ENCODE results near the gene WDR87.

- TF ChIP-seq TAF1 (IDR thresholded peaks at IDR 0.05; ENCODE audit: low read depth), result peak; percentile 74; the same call in 1 of the 2 replicates
- no peak for TF ChIP-seq CEBPB (IDR thresholded peaks at IDR 0.05)
- peak; percentile 74; the same call in 1 of the 2 replicates for TF ChIP-seq YY1 (IDR thresholded peaks at IDR 0.05; ENCODE audit: low read depth)
- TF ChIP-seq RAD21 (IDR thresholded peaks at IDR 0.05; ENCODE audit: low read depth), result no peak
- TF ChIP-seq, protein P1, sequence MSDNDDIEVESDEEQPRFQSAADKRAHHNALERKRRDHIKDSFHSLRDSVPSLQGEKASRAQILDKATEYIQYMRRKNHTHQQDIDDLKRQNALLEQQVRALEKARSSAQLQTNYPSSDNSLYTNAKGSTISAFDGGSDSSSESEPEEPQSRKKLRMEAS (IDR thresholded peaks at IDR 0.05), result no peak; the same call in 1 of the 2 replicates
- TF ChIP-seq EP300 (IDR thresholded peaks at IDR 0.05; ENCODE audit: borderline replicate concordance), result no peak; the same call in 1 of the 2 replicates
- no peak for TF ChIP-seq TEAD4 (IDR thresholded peaks at IDR 0.05)
- no peak for TF ChIP-seq NFIC (IDR thresholded peaks at IDR 0.05)
- no peak for TF ChIP-seq REST (IDR thresholded peaks at IDR 0.05; ENCODE audit: low read depth)
- peak; percentile 41 for TF ChIP-seq TCF12 (IDR thresholded peaks at IDR 0.05; ENCODE audit: low read depth)
Measured at GRCh38 chr19:37906869-37907734, 708 bp upstream of the WDR87 start, which contains the start of gene SIPA1L3.
